Endothelial cell of umbilical vein (primary cell): ENCODE results near the gene COPS7A.

Experiments
- CTCF ChIP-seq, 2 donors: IDR thresholded peaks; 1 replicate in 1 of 2; 2 replicates in 1 of 2; pipeline ENCODE4 v1.5.1; 2011; ENCODE audit warnings: low read length in 2 of 2, mild to moderate bottlenecking in 2 of 2, moderate library complexity in 2 of 2, control low read depth in 1 of 2, inconsistent platforms in 1 of 2, low read depth in 1 of 2; ENCODE audit not compliant: insufficient read depth in 1 of 2; ENCODE audit errors: extremely low read depth in 1 of 2
- EZH2 ChIP-seq: IDR thresholded peaks from 2 replicates; pipeline ENCODE4 v1.6.1; 2012; ENCODE audit warnings: borderline replicate concordance, low read depth, mild to moderate bottlenecking, moderate library complexity, low read length, inconsistent platforms; ENCODE audit not compliant: severe bottlenecking
- GATA2 ChIP-seq: IDR thresholded peaks from 2 replicates; pipeline ENCODE4 v1.7.0; 2011; ENCODE audit warnings: low read depth, mild to moderate bottlenecking, moderate library complexity, mixed read lengths, low read length; ENCODE audit not compliant: insufficient read length, insufficient read depth
- MAX ChIP-seq: IDR thresholded peaks from 2 replicates; pipeline ENCODE4 v1.6.1; 2011; ENCODE audit not compliant: insufficient read depth, insufficient read length
- POLR2A ChIP-seq: IDR thresholded peaks from 2 replicates; pipeline ENCODE4 v1.6.1; 2012; ENCODE audit warnings: low read depth, mild to moderate bottlenecking, control low read depth, low read length
- POLR2AphosphoS5 ChIP-seq: IDR thresholded peaks from 2 replicates; pipeline ENCODE4 v1.6.1; 2012; ENCODE audit warnings: low read depth, mild to moderate bottlenecking, control low read depth, low read length, moderate library complexity; ENCODE audit not compliant: insufficient read depth

GRCh38 chr12:6769666-6770065 is 45.8 kb downstream of the COPS7A start:
- TF ChIP-seq CTCF (IDR thresholded peaks at IDR 0.05; ENCODE audit: extremely low read depth in 1 of 2, insufficient read depth in 1 of 2, low read depth in 1 of 2, low read length in 2 of 2) (no peak), EZH2 (no peak), MAX (no peak), POLR2AphosphoS5 (no peak), POLR2A (no peak), GATA2 (no peak)
